Hepatocyte (in vitro differentiated cells): ENCODE measurements around the gene TRAFD1.

Experiments
- CTCF ChIP-seq: fragments of 200-600 bp; sonication (generic); IDR thresholded peaks from 2 replicates; pipeline ENCODE4 v1.5.1; 2016; ENCODE audit warnings: antibody characterized with exemption, mild to moderate bottlenecking; ENCODE audit not compliant: poor library complexity
- EZH2 ChIP-seq: fragments of 200-600 bp; sonication (generic); IDR thresholded peaks from 2 replicates; pipeline ENCODE4 v1.6.1; 2016; ENCODE audit warnings: antibody characterized with exemption, mild to moderate bottlenecking, borderline replicate concordance
- EZH2phosphoT487 ChIP-seq: fragments of 200-600 bp; sonication (generic); IDR thresholded peaks from one replicate; pipeline ENCODE4 v1.6.1; 2018; ENCODE audit warnings: antibody characterized with exemption, mild to moderate bottlenecking, low read depth, moderate library complexity; ENCODE audit not compliant: unreplicated experiment, severe bottlenecking

GRCh38 chr12:112159146-112159541 lies 33.8 kb downstream of the TRAFD1 start:
- TF ChIP-seq CTCF = no peak
- TF ChIP-seq EZH2 = no peak
- TF ChIP-seq EZH2phosphoT487 = no peak
